ENCODE results near the gene MVD.

DNA sequence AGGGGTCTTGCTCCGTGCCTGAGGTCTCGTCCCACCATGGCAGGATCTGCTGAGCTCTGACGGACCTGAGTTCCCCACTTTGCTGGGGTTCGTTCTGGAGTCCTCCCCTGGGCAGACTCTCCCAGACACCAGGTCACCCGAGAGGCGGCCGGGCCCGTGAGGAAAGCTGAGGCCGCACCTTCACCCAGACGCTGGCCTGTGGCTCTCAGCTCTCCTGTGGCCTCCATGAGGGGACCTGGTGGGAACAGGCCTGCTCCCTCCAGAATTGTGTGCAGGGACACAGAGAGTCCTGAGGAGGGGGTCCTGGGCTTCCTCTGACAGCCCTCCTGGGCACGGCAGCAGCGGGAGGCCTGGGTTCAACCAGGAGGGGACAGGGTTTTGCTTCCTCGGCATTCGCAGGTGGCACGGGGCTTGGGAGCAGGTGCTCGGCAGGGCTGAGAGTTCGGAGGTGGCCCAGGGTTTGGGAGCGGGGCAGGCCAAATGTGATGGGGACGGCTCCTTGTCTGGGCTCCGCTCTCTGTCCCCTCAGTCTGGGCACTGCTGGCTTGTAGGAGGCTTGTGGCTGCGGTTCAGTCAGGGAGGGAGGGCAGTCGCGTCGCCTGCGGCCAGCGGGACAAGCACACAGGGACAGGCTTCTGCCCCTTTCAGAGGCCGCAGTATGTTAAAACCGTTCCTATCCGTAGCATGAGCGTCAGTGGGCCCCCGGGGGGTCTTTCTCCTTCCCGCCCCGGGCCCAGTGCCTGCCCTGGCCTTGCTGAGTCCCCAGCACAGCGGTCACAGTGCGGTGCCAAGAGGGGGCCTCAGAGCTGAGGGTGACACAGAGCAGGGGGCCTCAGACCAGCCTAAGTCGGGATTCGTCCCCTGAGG, 31.6 kb upstream of the MVD start:
- TF ChIP-seq POLR2A (IDR thresholded peaks at IDR 0.05; ENCODE audit: low read depth), result no peak
- TF ChIP-seq, protein P1, sequence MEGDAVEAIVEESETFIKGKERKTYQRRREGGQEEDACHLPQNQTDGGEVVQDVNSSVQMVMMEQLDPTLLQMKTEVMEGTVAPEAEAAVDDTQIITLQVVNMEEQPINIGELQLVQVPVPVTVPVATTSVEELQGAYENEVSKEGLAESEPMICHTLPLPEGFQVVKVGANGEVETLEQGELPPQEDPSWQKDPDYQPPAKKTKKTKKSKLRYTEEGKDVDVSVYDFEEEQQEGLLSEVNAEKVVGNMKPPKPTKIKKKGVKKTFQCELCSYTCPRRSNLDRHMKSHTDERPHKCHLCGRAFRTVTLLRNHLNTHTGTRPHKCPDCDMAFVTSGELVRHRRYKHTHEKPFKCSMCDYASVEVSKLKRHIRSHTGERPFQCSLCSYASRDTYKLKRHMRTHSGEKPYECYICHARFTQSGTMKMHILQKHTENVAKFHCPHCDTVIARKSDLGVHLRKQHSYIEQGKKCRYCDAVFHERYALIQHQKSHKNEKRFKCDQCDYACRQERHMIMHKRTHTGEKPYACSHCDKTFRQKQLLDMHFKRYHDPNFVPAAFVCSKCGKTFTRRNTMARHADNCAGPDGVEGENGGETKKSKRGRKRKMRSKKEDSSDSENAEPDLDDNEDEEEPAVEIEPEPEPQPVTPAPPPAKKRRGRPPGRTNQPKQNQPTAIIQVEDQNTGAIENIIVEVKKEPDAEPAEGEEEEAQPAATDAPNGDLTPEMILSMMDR (IDR thresholded peaks at IDR 0.05), result no peak
